ENCODE measurements around the gene DNPH1. TPM values are rescaled to one million over a fixed set of nuclear protein-coding genes. Genes with fewer than 3 reads are reported as not detected.

The DNPH1 gene
- total and polyA plus RNA-seq, 2 experiments from 2014 or later: 124 to 136 TPM

DNA sequence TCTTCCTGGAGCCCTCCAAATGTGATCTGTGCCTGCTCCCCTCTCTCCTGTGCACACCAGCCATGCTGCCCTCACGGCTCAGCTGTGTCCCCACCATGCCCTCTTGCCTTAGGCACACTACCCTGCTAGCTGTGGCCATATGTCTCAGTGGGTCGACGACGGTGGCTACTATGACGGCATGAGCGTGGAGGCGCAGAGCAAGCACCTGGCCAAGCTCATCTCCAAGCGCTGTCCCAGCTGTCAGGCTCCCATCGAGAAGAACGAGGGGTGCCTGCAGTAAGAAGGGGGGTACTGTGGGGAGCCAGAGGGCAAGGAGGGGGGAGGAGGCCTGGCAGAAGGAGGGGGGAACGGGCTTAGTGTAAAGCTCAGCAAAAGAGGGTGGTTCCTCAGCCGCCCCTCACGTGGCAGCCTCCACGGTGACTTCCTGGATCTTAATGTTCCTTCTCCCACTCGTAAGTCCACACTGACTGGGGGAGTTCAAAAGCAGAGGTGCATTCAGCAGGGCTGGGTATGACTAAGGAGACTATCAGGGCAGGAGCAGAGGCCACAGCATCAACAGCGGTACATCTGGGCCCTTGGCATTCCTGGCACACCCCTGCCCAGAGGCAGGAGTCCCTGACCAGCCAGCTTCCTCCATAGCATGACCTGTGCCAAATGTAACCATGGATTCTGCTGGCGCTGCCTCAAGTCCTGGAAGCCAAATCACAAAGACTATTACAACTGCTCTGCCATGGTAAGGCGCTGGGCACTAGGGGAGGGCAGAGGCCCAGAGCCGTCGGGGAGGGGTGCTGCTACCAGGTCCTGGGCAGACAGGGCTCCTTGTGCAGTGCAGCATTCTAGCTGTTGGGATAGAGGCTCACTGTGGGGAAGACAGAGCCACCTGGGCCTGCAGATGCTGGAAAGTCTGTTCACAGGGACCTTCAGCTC lies 8.0 kb downstream of the DNPH1 start:
- no peak for DNase-seq (ENCODE audit: low spot score)
- no peaks in the 10 kb centered on the region for H3K36me3 ChIP-seq (replicated peaks; ENCODE audit: insufficient read depth, low read depth)
- H3K9me3 ChIP-seq (ENCODE audit: low read depth): no peaks in the 10 kb centered on the region
- TF ChIP-seq EZH2phosphoT487 (IDR thresholded peaks at IDR 0.05; ENCODE audit: low read depth, severe bottlenecking, unreplicated experiment) (no peak), EZH2 (IDR thresholded peaks at IDR 0.05; ENCODE audit: borderline replicate concordance) (no peak)
- TF ChIP-seq, protein P1, sequence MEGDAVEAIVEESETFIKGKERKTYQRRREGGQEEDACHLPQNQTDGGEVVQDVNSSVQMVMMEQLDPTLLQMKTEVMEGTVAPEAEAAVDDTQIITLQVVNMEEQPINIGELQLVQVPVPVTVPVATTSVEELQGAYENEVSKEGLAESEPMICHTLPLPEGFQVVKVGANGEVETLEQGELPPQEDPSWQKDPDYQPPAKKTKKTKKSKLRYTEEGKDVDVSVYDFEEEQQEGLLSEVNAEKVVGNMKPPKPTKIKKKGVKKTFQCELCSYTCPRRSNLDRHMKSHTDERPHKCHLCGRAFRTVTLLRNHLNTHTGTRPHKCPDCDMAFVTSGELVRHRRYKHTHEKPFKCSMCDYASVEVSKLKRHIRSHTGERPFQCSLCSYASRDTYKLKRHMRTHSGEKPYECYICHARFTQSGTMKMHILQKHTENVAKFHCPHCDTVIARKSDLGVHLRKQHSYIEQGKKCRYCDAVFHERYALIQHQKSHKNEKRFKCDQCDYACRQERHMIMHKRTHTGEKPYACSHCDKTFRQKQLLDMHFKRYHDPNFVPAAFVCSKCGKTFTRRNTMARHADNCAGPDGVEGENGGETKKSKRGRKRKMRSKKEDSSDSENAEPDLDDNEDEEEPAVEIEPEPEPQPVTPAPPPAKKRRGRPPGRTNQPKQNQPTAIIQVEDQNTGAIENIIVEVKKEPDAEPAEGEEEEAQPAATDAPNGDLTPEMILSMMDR (IDR thresholded peaks at IDR 0.05; ENCODE audit: poor library complexity): no peak
- H3K4me1 ChIP-seq (ENCODE audit: insufficient read depth): no peaks in the 10 kb centered on the region
- no peak overlapping the region for H2AFZ ChIP-seq
- H3K79me2 ChIP-seq: no peaks in the 10 kb centered on the region
- H3K4me3 ChIP-seq: no peak overlapping the region
- no peaks in the 10 kb centered on the region for H3K9me2 ChIP-seq (replicated peaks; ENCODE audit: insufficient read depth)
- H3K4me2 ChIP-seq: no peak overlapping the region
- no peaks in the 10 kb centered on the region for H4K20me1 ChIP-seq (ENCODE audit: insufficient read depth, poor library complexity, severe bottlenecking)
- H3K27me3 ChIP-seq: no peaks in the 10 kb centered on the region
- WGBS (ENCODE audit: low lambda C conversion rate, missing lambda C conversion rate): 93% methylated on average over 19 of the region's 20 CpGs
- H3K27ac ChIP-seq: no peak overlapping the region

DNA sequence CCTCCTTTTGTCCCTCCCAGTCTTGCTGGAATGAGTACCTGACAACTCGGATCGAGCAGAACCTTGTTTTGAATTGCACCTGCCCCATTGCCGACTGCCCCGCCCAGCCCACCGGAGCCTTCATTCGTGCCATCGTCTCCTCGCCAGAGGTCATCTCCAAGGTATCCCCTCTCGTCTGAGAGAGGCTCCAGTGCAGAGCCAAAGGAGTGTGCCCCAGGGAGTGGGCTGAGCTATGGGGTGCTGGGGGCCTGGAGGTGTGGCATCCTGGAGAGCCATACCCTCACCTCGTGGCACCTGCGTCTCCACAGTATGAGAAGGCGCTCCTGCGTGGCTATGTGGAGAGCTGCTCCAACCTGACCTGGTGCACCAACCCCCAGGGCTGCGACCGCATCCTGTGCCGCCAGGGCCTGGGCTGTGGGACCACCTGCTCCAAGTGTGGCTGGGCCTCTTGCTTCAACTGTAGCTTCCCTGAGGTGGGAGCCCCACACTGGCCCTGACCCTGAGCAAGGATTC lies 8.8 kb downstream of the DNPH1 start:
- Histone ChIP-seq H3K4me2 (no peak overlapping the region), H3K79me2 (no peaks in the 10 kb centered on the region), H3K4me3 (no peak overlapping the region), H2AFZ (no peak overlapping the region), H3K9me2 (replicated peaks; ENCODE audit: insufficient read depth) (no peaks in the 10 kb centered on the region), H3K36me3 (replicated peaks; ENCODE audit: insufficient read depth, low read depth) (no peaks in the 10 kb centered on the region), H3K9me3 (ENCODE audit: low read depth) (no peaks in the 10 kb centered on the region), H3K4me1 (ENCODE audit: insufficient read depth) (no peaks in the 10 kb centered on the region), H3K27ac (no peak overlapping the region), H3K27me3 (no peaks in the 10 kb centered on the region), H4K20me1 (ENCODE audit: insufficient read depth, poor library complexity, severe bottlenecking) (no peaks in the 10 kb centered on the region)
- TF ChIP-seq EZH2 (IDR thresholded peaks at IDR 0.05; ENCODE audit: borderline replicate concordance): no peak
- TF ChIP-seq, protein P1 (IDR thresholded peaks at IDR 0.05; ENCODE audit: poor library complexity): no peak
- no peak for TF ChIP-seq EZH2phosphoT487 (IDR thresholded peaks at IDR 0.05; ENCODE audit: low read depth, severe bottlenecking, unreplicated experiment)
- no peak for DNase-seq (ENCODE audit: low spot score)
- WGBS (ENCODE audit: low lambda C conversion rate, missing lambda C conversion rate): 92% methylated on average over 16 of the region's 16 CpGs

- H3K9me2 ChIP-seq (replicated peaks; ENCODE audit: insufficient read depth): no peaks in the 10 kb centered on the region
- no peaks in the 10 kb centered on the region for H3K9me3 ChIP-seq (ENCODE audit: low read depth)
- no peak overlapping the region for H3K4me2 ChIP-seq
- H3K4me3 ChIP-seq: no peak overlapping the region
- H3K36me3 ChIP-seq (replicated peaks; ENCODE audit: insufficient read depth, low read depth): no peaks in the 10 kb centered on the region
- H3K79me2 ChIP-seq: no peaks in the 10 kb centered on the region
- no peak overlapping the region for H3K27ac ChIP-seq
- no peaks in the 10 kb centered on the region for H3K4me1 ChIP-seq (ENCODE audit: insufficient read depth)
- no peaks in the 10 kb centered on the region for H3K27me3 ChIP-seq
- H4K20me1 ChIP-seq (ENCODE audit: insufficient read depth, poor library complexity, severe bottlenecking): no peaks in the 10 kb centered on the region
- H2AFZ ChIP-seq: no peak overlapping the region
- WGBS (ENCODE audit: low lambda C conversion rate, missing lambda C conversion rate): 93% methylated on average over 7 of the region's 7 CpGs
- no peak for DNase-seq (ENCODE audit: low spot score)
- TF ChIP-seq, protein P1 (IDR thresholded peaks at IDR 0.05; ENCODE audit: poor library complexity): no peak
- no peak for TF ChIP-seq EZH2 (IDR thresholded peaks at IDR 0.05; ENCODE audit: borderline replicate concordance)
- no peak for TF ChIP-seq EZH2phosphoT487 (IDR thresholded peaks at IDR 0.05; ENCODE audit: low read depth, severe bottlenecking, unreplicated experiment)
Observed at GRCh38 chr6:43219814-43220213, 9.5 kb downstream of the DNPH1 start.
